GM18873 (cell line): ENCODE data around the gene C19orf81.

Experiments used
- ATAC-seq: cut with Tn5 transposase; IDR thresholded peaks from one replicate; pipeline ENCODE4 v1.9.1; 2021; ENCODE audit warnings: mild to moderate bottlenecking, moderate library complexity, moderate number of reproducible peaks; ENCODE audit not compliant: unreplicated experiment, low FRiP score

The C19orf81 gene

DNA sequence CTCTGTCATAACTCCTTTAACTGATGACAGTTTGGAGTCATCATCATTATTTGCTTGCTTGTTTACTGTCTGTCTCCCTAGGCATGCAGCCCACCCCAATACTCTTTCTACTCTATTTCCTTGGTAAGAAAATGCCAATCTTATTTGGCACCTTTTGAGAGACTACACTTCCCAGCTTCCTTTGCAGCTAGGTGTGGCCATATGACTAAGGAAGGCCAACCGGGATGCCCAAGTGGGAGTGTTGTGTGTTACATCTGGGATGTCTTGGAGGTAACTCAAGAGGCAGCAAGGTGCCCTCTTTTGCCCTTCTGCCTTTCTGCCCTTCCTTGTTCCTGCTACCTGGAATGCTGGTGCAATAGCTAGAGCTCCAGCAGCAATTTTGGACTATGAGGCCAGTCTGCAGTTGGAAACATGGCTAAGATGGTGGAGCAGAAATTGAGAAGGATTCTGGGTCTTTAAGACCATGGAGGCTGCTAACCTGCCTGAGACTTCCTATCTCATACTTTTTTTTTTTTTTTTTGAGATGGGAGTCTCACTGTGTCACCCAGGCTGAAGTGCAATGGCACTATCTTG, 27.5 kb downstream of the C19orf81 start:
- ATAC-seq, result no peak

DNA sequence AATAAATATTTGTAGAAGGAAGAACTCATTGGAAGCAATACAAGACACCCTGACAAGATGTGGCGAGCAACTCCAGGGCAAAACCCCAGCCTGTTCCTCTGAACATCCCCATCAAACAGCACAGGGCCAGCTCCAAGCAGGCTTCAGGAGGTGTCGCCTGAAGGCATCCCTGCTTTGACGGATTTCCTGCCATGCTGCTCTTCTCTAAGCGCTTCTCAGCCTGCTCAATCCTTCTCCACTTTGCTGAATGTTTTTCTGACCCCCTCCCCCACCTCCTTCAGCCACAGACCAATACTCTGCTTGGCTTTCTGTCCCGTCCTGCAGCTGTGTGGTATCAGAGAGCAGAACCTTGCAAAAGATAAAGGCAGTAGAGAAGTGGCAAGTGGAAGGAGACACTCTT, 28.4 kb downstream of the C19orf81 start:
- no peak for ATAC-seq

DNA sequence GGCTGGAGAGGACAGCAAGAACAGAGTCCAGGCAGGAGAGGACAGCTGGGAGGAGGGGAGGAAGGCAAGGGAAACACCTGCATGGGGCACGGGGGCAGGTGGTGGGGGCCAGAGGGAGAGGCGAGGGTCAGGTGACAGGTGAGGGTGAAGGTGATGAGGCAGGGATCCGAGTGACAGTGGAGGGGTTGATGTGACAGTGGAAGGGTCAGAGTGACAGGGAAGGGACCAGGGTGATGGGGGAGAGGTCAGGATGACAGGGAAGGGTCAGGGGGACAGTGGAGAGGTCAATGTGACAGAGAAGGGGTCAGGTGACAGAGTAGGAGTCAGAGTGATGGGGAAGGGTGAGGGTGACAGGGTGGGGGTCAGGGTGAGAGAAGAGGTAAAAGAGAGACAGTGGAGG, 29.1 kb downstream of the C19orf81 start:
- no peak for ATAC-seq

DNA sequence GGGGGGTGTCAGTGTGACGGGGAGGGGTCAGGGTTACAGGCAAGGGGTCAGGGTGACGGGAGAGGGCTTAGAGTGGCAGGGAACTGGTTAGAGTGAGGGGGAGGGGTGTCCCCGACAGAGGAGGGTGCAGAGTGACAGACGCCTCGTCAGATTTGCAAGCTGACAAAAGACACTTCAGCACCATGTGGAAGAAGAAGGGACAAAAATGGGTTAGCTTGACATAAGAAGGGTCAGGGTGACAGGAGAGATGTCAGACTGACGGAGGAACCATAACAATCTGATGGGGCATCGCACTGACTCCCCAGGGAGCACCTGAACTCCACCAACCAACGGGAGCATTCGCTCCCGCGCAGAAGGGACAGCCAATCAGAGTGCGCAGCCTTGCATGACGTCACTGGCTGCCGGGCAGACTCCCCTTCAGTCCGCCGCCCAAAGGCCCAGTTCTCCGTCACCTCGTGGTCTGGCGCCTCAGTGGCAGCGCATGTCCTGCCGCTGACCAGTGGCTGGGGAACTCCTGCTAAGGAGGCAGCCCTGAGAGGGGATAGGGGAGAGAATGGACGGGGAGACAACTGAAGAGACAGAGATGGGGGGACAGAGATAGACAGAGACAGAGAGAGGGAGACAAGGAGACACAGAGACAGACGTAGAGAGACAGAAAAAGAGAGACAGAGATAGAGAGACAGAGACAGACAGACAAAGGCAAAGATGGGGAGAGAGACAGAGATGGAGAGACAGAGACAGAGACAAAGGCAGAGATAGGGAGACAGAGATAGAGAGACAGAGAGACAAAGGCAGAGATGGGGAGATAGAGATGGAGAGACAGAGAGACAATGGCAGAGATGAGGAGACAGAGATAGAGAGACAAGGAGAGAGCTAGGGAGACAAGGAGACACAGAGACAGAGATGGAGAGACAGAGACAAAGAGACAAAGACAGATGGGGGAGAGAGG, 30.2 kb downstream of the C19orf81 start:
- no peak for ATAC-seq

DNA sequence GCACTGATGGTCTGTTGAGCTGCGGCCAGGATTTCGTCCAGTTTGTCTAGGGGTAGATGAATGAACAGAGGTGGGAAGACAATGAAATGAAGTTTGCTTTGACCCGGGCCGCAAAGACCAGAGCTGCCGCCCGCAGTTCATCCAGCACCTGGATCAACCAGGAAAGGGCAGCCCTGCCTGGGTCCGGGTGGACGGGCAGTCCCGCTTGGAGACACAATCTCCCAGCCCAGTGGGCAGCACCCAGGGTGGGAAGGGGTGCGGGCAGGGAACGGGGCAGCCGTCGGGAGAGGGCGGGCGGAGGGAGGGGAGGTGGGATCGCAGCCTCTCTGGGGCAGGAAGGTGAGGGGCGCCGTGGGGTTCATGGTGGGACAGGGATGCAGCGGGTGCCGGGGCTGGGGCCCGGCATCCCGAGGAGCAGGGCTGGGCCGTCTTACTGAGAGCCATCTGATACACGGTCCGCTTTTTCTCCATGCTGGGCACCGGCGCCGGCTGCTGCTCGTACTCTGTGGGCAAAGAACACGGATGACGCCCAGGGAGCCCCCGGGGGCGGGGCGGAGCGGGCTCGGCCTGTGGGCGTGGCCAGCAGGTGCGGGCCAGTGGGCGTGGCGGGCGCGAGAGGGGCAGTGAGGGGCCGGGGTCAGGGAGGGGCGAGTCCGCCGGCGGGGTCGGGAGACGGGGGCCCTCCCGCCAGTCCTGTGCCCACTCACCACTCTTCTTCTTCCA, 37.2 kb downstream of the C19orf81 start:
- ATAC-seq, result no peak

DNA sequence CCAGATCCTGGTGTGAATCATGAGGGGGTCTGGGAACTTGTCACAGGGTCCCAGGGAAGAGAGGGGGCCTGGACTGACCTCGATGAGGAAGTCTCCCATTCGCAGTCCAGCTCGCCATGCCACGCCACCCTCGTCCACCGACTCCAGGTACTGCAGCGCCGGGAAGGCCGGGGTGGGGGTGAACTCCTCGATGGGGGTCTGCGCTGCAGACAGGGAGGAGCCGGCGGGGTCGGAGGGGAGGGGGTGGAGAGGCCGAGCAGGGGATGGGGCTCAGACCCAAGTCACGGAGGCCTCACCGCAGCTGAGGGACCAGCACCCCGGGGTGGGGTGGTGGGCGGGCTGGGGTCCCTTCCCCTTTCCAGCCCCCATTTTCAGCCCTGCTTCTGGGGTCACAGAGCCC, 39.5 kb downstream of the C19orf81 start:
- no peak for ATAC-seq

DNA sequence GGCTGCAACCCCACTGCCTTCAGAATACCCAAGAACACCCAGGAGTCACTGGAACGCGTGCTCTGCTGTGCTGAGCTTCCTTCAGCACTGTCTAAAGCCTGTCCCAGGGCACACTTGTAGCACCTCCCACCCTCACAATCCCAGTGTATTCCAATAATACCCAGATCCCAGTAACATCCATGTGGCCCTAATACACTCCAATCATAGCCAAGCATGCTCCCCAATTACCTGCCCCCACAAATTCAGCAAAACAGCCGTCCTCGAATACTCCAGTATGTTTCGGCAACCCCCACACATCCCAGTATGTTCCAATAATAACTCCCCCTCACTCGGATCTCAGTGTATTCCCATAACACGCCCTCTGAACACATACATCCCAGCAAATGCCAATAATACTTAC, 41.2 kb downstream of the C19orf81 start:
- no peak for ATAC-seq

DNA sequence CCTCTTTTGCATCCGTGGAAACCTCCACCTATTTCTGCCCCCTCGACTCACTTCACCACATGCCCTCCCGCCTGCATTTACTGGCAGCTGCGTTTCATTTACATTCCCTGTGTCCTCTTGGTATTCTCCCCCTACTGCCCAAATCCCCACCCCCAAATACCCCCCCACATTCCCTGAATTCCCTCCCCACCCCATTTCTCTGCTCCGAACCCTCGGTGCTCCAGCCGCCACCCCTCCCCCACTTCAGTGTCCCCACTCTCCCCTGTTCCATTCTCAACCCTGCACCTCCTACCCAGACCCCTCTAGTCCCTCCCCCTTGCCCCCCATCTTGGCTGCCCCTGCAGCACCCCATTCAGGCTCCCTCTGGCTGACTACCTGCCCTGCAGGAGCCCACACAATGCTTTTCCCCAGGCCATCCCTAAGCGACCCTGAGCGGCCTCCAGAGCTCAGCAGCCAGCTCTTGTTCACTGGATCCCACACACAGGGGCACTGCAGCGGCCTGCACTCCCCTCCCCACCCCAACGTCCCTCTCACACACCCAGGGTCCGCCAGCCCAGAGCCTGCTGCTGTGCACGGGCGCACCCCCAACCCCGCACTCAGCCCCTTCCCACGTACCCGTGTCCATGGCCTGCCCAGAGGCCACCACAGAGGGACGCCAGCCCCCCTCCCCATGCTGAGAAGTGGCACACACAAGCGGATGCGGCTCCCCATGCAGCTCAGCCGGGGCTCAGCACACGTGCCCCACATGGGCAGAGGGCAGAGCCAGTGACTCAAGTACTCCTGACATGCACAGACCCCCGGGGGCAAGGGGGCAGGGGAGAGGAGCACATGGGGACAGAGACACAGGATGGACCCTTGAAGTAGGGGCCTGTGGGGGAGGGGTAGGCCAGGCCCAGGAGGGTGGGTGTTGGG, 44.1 kb downstream of the C19orf81 start:
- ATAC-seq, result no peak

DNA sequence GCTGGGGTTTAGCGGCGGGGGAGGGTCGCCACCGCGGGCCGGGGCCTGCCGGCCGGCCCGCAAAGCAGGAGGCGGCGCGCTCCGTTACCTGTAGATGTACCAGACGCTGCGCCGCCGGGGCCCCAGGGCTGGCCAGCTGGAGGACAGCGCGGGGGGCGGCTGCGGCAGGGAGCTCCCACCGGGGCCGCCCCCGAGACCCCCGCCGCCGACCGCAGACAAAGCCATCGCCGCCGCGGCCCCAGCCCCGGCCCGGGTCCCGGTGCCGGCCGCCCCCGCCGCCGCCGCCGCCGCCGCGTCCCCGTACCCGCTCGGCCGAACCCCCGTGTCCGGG, 45.5 kb downstream of the C19orf81 start:
- no peak for ATAC-seq

DNA sequence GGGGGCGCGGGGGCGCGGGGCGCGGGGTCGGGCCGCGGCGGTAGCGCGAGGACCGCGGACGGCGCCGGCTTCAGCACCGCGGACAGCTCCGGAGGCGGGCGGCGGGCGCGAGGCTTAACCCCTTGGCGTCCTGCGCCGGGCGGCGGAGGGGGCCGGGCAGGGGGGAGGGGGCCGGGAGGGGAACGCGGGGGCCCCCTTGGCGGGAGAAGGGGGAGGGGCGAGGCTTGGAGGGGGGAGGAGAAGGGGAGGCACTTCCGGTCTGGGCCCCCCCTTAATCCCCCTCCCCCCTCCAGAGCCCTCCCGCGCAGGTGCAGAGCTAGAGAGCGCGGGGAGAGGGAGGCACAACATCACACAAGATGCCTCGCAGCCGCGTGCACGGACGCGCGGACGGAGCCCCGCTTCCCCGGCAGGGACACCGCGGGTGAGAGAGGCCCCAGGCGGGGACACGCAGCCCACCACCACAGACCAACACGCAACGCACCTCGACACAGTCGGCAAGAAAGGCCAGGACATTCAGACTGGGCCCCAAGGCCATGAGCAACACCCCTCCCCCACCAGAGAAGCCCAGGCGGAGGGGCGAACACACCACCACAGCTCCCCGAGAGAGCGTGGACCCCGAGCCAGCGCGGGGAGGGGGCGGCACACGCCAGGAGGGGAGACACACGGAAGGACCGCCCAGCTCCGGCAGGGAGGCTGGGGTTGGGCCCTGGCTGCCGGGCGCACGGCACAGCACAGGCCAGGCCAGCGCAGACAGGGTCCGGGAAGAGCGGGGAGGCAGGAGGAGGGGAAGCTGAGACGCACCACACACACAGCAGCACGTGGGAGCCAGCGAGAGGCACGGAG, 46.2 kb downstream of the C19orf81 start:
- ATAC-seq, result no peak

DNA sequence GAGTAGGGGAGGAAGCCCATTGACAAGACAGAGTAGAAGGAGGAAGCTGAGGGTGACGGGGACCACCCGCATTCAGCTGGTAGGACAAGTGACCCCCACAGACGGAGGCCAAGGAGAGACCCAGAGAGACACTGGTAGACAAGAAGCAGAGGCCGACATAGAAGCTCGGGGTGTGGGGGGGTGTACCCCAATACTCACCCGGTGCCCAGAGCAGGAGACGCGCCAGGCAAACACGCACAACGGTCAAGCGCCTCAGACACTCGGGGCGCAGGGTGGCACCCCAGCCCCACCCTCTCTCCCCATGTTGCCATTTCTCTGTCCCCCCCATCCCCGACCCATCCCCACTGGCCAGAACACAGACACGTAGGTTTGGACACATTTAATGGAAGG, 46.8 kb downstream of the C19orf81 start:
- ATAC-seq, result no peak

DNA sequence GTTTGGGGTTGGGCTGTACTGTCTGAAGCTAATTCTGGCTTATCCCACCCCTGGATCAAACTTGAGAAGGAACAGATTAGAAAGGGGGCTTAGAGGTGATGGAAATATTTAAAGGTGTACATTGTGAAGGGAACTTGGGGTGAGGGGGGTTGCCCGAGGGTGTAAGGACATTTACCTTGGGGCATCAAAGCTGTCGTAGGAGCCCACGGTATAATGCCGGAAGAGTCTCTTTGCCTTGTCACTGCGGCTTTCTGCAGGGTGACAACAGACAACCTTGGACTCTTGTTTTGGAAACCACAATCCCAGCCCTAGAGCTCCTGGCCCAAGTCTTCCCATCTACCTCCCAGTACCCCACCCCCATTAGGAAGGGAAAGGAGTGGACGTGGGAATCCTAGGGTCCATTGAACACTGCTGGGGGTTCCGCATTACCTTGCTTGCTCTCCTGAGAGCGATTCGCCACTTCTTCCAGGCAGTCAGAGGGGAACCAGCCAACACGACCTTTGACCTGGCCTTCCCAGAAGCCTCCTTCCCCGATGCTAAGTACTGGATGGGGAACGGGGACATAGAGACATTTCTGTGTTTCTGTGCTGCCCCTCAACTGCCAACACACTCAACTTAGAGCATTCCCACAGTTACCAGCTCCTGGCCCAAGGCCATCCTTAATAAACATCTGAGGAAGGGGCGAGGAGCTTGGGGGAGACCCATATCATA, 48.3 kb downstream of the C19orf81 start:
- no peak for ATAC-seq

DNA sequence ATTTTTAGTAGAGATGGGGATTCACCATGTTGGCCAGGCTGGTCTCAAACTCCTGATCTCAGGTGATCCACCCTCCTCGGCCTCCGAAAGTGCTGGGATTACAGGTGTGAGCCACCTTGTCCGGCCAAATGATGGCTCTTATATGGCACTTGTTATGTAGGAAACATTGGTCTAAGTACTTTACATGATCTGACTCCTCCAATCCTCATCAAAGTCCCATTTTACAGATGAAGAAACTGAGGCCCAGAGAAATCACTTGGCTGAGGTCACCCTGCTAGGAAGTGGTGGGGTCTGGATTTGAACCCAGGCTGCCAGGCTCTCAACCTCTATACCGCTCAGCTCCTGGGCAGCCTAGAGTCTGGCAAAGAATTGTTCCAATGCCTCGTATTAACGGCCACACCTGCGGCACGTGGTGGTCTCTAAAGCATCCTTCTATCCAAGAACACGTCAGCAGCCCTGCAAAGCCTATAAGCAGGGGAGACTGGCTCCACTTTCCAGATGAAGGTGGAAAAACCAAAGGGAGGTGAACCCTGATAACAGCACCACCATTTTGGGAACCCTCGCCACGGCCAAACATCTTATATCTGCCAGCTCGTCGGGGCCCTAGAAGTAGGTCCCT, 52.2 kb downstream of the C19orf81 start:
- ATAC-seq, result no peak

DNA sequence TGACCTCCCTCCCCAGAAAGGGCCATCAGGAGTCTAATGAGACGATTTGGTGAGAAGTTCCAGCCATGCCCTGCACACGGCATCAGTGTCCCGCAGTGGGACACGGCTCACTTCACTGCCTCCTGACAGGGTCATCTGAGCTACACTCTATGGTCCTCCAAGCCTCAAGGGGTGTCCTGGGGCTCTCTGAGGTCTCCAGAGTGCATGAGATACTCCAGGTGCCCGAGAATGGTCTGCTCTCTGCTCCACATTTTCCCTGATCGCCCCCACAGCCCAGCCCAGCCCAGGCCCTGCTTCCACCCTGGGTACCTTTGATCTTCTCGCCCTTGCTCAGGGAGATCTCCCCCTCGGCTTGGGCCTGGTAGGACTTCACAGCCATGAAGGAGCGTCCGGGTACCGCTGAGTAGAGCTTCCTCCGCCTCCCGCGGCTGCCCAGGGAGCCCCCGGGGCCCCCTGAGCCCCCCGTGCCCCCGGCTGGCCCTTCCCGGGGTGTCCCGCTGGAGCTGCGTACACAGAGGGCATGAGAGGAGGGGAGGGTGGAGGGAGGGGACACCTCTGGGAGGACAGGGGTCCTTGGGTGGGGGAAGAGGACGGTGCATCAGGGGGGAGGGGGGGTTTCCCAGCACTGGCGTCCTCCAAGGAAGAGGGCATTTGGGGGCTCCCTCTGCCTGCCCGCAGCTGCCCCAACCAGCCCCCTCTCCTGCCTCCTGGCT, 53.1 kb downstream of the C19orf81 start:
- no peak for ATAC-seq

DNA sequence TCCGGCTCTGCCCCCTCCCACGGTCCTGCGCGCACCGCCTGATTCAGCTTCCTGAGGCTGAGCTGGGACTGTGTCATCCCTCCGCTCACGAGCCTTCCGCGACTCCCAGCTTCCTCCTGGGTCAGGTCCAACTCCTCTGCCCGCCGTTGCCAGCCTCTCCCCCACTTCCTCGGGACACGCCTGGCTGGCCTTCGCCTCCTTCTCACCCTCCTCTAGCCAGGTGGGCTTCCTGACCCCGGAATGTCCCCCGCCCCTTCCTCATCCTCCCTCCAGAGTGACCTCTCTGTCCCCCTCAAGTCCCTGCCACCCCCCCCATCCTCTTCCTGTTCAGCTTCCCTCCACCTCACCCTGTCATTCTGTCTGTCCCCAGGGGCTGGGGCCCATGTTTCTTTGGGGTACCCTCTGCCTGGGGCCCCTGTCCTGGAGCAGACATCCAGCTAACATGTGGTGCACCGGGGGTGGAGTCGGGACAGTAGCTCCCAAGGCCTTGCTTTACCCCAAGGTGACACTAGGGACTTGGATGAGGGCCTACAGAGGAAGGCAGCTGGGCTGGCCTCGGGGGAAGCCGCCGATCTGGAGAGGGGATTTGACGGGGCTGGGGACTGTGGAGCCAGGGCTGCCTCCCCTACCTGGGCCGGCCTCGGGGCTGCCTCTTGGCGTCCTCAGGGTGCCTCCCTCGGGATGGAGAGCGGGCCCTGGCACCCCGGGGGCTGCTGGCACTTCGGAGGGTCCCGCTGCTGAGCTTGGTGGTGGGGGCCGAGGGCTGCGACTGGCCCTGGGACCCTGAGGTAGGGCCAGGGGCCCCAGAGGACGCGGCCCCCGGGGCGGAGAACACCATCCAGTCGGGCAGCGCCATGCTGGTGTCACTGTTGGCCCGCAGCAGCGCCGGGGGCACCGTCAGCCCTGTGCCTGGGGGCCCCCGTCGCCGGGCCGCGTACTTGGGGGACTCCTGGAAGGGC, 53.9 kb downstream of the C19orf81 start:
- ATAC-seq, result no peak

DNA sequence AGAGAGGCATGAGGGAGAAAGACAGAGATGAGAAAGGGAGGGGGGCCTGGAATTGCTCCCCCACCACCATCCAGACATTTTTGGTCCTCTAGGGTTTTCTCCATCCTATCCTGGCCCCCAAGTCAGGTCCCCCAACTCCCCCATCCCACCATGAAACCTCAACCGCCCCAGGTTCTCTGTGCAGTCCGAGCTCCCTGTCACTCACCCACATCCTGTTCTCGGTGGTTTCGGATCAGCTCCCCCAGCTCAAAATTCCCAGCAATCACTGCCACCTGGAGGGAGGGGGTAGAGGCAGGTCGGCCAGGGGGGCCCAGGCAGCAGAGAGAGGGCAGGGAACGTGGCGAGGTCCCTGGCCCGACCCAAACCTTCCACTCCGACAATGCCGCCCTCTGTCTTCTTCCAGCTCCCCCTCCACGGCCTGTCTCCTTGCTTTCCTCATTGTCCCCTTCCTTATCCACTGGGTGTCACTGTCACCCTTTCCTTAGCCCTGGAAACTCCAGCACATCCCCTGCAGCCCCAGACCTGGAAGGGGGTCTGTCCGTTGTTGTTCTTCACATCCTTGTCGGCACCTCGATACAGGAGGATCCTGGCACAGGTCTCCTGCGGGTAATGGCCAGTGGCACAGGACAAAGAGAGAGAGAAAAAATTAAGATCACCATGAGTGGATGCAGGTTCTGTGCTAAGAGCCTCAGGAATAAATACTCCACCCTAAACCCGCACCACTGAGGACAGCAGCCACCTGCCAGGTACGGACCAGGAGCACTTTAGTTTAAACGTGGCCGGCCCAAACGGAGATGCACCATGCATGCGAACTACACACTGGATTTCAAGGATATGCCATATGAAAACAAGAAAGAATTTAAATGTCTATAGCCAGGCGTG, 54.9 kb downstream of the C19orf81 start:
- no peak for ATAC-seq
